NCI-H2107 treated with DMSO at 0.1 percent for 48 hours (cell line): ENCODE results near the gene NCEH1.

Experiments used
- DNase-seq: peaks from one replicate; lab custom pipeline; 2025; ENCODE audit not compliant: unreplicated experiment; lab: John Stamatoyannopoulos, UW

NCEH1 gene

DNA sequence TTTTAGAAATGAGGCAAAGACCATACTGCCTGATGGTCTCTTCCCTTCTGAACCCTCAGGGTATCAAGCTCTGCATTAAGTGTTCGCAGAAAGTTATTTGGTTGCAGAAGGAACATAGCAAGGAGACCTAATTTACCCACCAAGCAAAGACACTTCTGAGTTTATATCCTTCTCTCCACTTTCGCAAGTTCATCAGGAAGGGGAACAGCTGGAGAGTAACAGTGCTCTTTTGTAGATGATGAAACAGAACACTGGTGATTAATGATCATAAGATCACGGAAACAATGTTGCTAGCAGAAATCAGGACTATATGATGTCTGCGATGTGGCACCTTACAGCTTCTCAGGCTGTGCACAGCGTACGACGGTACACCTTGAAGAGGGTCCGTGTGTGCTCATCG lies 62.1 kb downstream of the NCEH1 start:
- no peak for DNase-seq

DNA sequence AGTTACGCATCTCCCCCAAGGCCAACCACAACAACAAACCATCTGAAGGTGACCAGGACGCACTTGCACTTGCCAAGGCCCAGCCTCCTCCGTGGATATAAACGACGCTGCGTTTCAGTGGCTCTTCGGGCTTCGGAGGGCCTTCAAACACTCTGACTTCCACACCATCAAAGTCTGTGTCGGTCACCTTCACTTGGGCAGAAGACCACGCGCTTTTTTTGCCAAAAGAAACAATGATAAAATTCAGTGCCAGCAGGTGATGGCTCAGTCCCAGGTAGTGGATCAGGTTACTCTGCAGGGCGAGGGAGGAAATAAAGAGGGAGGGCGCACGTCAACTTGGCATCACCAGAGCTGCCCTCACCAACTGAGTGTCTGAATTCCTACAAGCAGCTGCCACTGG lies 63.0 kb downstream of the NCEH1 start:
- DNase-seq = peak; percentile 93

DNA sequence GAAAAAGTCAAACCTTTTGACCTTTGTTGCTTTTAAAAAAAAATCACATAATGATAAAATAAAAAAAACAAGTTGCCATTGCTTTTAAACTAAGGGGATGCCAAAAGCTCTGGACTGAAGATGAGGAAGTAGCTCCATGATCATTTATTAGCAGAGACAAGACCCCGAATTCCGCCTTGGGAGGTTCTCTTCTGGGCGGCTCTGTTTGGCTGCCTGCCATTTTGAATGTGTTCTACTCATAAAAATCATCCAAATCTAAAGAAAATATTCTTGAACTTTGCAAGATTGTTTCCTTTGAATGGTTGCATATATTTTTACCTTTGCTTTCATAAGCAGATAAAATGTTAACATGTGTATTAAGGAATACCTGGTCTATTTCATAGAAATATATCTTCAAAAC lies 63.8 kb downstream of the NCEH1 start:
- DNase-seq = no peak

DNA sequence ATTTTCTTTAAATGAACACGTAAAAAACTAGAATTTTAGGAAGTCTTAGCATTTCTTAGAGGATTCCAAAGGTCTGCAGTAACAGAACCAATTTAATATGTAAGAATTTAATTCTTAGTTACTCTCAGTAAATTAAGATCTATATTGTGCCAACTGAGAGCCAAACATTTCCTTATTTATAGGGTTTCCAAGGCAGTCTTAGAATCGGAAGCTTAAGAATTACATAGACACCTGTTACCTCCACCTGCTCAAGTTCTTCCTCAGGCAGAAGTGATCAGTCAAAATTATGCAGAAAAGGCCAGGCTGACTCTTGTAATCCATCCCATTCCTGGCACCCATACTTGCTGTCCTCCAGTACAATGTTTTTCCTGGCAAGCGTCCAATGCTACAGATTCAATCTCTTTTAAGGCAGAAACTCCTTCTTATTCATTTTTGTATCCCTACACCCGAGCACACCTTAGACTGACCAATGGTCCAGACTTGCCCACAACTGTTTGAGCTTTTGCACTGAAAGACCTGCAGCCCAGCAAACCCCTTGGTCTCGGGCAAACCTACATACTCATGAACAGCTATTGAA lies 64.3 kb downstream of the NCEH1 start:
- DNase-seq = peak; percentile 11

DNA sequence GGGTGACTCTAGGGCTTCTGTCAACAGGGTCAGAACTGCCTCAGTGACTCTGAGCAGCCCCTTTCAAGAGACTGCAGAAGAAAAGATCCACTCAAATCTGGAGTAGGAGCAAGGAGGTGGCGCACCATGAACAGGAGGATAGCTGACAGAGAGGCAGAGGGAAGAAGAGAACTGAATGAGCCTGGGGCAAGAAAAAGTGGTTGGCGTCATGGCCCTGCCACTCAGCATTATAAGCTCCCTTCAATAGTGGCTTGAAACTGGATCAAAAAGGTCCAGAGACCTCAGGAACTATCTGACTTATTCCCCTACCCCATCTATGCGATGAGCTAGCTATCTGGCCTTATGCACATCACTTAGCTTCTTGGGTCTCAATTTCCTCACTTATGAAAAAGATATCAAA lies 66.6 kb downstream of the NCEH1 start:
- DNase-seq = no peak

DNA sequence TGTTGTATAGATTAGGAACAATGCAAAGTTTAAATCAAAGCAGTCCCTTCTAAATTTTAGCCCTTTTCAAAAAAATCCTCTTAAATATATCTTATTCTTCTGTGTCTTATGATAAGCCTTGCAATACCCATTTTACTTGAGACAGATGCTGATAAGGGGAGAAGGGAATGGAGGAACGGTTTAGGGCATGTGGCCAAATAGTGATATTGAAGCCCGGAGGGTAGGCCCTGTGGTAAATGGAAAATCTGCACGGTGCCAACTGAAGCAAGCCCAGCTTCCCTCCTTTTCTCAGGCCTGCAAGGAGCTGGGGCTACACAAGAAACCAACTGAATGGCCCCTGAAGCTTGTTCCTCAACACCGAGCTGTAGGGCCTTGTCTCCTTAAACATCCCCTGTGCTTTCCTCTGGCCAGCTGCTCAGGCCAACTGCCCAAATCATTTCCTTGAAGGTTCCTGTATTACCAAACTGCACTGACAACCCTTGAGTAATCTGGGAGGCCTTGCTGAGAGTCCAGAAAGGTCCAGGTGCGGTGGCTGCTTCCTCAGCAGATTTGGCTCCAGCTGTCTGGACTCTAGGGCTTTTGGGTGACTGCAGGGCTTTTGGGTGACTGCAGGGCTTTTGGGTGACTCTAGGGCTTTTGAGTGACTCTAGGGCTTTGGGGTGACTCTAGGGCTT lies 67.2 kb downstream of the NCEH1 start:
- DNase-seq = no peak

DNA sequence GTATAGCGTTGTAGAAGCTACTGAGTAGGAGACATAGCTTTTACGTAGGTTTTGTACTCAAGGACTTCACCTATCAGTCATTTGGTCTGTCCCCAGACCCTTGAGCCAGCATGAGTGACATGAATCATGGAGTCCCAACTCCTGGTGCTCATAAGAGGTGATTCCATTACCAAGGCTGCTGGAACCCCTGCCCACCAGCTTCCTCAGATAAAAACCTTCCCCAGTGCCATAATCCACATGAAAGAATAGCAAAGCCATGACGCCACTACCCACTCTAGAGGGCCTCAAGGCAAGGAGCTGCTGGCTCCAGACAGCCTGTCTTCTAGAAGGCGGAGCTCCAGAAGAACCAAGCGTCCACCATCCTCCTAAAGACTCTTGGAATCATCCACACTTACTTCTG lies 69.6 kb downstream of the NCEH1 start:
- no peak for DNase-seq

DNA sequence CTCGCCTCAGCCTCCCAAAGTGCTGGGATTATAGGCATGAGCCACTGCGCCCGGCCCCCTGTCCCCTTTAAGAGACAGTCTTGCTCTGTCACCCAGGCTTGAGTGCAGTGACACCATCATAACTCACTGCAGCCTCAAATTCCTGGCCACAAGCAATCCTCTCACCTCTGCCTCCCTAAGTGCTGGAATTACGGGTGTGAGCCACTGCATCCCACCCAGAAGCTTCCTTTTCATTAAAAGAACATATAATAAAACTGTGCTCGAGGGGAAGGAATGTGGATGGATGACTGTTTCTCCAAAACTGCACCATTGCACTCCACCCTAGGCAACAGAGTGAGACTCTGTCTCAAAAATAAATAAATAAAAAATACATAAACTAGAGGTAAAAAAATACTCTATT lies 70.1 kb downstream of the NCEH1 start:
- DNase-seq = no peak

DNA sequence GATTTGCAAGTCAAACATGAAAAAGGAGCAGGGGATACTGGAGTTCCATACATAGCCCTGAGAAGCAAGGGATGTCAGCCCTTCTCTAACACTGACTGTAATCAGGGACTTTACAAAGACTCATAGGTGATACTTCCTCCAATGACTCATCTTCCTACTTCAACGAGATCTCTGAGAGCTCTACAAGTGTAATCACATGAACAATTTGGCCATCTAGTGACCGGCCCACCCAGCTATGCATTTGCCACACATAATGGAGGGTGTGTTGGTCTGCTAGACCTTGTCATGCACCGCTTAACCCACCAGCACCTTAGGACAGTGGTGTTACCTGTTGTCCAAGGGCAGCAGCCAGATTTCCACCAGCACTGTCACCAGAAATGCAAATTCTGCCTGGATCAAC lies 75.3 kb downstream of the NCEH1 start:
- DNase-seq = no peak

DNA sequence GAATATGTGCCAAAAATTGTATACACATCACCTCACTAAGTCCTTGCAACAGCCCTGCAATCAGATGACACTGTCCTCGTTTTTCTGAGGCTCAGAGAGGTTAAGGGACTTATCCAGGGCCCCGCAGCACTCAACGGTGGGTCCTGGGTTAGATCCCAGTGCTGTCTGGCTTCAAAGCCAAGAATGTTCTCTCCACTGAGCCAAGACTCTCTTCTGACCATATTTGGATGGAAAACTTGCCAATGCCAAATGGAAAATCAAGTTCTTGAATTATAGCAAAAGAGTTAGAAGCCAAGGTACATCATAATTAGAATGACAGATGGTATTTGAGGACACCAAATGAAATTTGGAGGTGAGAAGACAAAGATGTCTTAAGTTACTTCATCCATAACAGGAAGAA lies 75.9 kb downstream of the NCEH1 start:
- DNase-seq = no peak

DNA sequence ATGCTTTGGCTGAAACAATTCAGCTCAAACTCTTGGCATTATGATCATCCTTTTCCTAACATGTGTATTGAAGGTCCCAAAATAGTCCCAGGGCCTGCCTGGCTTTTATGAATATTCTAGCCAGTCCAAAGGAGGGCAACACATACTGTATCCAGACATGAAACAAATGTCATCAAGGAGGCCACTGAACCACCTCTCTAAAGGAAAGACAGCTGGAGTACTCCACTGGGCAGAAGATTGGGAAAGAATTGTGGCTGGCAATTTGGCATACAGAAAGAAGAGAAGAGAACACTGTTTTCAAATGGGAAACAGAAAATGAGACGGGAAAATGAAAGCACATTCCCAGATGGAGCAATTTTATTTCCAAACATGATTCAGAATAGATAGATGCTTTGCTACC lies 80.6 kb downstream of the NCEH1 start:
- no peak for DNase-seq

DNA sequence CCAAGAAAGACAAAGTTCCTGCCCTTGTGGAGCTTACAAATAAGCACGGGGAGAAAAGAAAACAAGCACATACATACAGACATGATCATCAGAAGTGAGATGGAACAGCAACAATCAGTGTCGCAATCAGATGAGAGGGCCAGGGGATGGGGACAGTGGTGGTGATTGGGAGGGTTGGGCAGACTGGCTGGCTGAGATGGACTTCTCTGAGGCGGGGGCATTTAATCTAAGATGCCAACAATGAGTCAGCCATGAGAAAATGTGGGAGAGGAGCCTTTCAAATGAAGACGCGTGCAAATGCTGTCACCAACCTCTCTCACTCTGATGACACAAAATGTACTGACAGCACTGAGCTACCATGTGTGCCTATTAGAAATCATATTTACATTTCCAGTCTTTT lies 81.4 kb downstream of the NCEH1 start:
- no peak for DNase-seq

DNA sequence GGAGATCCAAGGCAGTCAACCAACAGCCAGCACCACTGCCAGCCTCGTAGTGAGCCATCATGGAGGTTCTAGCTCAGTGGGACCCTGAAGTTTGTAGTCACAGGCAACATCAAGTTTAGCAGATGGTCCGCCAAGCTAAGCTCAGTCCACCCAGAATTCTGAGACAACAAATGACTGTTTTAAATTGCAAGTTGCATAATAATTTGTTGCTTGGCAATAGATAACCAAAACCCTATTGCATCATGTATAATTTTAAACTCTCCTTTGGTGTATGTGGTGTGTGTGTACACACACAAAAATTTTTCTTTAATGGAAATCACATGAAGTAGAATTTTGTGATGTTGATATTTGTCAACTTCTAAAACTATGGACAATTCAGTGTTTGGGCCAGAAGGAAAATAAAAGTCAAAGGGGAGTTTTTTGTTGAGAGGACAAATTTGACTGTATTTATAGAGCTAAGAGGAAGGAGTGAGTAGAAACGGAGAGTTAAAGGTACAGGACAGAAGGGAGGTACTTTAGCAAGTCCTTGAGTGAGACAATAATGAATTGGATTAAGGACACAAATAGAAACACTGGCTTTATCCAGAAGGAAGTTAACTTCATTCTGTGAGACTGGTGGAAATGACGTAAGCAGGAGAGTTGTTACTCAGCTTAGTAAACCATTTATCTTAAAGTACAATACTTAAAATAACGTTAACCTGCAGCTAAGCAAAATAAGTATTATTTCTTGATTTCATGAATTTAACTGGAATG lies 83.6 kb downstream of the NCEH1 start:
- DNase-seq = no peak

DNA sequence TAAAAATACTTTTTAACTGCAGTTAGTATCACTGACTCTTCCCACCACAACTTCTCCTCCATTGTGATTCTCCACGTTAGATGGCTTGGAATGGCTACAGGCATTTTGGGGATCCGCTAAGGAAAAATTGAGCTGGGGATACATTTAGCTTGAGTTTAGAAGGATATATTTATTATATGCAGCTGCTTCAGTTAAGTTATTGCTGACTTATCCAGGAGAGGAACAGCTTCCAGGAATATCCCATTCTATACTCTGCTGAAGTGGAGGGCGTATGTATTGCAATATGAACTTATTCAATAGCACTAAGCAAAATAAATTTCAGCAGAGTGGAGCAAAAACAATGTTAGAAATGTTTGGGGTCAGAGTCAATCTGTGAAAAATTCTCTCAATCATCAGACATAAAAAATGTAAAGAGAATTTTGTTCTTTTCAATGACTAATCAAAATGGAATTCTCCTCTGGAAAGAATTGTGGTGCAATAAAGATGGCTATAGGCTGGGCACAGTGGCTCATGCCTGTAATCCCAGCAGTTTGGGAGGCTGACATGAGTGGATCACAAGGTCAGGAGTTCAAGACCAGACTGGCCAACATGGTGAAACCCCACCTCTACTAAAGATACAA lies 84.7 kb downstream of the NCEH1 start:
- no peak for DNase-seq

DNA sequence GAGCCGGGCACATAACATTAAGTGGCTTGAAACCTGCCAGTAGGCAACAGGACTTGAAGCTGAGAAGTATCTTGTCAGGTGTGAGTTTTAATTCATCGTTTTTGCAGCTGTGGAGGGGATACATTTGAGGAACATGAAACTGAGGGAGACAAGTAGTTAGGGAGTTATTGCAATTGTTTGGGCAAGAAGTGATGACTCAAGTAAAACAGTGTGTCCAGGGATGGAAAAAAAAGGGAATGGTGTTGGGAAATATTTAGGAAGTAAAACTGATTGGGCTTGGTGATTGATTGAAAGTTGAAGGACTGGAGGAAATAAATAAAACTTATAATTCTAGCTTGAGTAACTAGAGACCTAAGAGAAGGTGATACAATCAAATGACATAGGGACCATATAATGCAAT lies 85.5 kb downstream of the NCEH1 start:
- DNase-seq = no peak

DNA sequence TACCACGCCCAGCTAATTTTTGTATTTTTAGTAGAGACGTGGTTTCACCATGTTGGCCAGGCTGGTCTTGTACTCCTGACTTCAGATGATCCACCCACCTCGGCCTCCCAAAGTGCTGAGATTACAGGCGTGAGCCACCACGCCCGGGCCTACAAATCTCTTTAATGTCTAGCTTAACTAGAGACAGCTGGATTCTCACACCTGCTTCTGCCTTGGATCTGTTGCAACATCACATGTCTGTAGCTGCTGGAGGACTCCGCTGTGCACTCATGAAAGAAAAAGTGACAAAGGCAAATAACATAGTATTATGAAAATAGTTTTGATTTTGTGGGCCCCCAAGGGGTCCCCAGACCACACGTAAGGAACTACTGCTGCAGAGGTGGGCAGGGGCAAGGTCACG lies 85.9 kb downstream of the NCEH1 start:
- DNase-seq = no peak

DNA sequence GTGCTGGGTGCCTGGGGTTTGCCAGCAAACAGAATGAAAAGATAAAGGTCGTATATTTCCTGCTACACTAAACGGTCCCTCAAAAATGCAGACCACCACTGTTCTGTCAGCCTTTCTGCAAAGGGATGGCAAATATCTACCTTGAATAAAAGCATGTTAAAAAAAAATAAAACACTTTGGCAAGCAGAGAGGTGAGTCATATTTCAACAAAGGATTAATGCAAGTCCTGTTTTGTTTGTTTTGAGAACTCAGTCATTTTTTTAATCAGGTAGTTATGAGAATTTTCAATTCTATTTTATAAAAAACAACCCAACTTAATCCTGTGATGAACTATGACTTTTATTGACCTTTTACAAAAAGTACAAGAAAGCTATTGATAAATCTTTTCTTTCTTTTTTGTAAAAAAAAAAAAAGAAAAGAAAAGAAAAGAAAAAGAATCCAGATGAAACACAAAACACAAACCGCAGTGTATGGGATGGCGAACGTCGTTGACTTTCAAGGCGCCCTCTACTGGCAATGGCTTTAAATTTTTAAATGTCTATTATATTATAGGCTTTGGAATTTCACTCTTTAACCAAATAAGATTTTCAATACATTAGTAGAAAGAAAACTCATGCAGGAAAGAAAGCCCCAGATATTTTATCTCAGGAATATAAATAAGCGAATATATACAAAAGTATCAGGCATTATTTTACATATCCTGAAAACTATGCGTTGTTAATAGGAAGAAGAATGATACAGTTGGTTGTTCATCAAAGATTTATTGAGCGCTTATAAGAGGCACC lies 87.8 kb downstream of the NCEH1 start:
- DNase-seq = peak; percentile 71

DNA sequence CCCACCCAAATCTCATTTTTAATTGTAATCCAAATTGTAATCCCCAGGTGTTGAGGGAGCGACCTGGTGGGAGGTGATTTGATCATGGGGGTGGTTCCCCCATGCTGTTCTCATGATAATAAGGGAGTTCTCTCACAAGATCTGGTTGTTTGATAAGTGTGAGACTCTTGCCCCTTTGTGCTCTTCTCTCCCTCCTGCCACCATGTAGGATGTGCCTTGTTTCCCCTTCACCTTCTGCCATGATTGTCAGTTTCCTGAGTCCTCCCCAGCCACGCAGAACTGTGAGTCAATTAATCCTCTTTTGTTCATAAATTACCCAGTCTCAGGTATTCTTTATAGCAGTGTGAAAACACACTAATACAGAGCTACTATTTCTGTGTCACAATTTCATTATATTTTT lies 88.7 kb downstream of the NCEH1 start:
- no peak for DNase-seq

DNA sequence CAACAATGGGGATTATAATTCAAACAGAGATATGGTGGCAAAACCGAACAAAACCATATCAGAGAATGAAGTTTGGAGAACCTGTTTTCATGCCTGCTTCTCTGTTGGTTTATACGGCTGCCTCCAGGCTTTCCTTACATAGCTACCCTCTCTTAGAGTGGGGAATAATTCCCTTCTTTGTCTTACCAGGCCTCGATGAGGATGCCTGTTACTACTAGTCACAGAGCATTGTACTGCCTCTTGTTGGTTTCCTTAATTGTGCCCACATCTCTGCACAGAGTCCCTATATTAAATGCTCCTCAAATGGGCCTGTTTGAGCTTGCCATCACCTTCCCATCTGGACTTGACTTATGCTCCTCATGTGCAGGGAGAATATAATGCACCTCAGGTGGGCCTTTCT lies 92.9 kb downstream of the NCEH1 start:
- no peak for DNase-seq

DNA sequence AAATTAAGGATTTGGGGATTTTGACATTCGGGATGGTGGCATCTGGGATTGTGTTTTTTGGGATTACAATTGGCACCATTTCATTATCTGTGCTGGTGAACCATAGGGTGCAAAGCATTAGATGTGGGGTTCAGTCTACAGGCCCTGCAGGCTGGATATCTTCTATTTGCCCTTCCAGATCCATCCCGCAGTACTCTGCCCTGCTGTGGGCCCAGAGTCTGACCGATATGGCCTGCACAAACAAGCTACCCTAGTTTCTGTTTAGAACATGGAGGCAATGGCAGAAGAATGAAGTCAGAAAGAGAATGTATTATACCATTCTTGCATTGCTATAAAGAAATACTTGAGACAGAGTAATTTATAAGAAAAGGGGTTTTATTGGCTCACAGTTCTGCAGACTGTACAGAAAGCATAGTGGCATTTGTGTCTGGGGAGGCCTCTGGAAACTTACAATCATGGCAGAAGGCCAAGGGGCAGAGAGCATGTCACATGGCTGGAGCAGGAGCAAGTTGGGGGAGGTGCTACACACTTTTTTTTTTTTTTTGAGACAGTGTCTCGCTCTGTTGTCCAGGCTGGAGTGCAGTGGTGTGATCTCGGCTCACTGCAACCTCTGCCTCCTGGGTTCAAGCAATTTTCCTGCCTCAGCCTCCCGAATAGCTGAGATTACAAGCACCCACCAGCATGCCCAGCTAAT lies 93.7 kb downstream of the NCEH1 start:
- DNase-seq = no peak

DNA sequence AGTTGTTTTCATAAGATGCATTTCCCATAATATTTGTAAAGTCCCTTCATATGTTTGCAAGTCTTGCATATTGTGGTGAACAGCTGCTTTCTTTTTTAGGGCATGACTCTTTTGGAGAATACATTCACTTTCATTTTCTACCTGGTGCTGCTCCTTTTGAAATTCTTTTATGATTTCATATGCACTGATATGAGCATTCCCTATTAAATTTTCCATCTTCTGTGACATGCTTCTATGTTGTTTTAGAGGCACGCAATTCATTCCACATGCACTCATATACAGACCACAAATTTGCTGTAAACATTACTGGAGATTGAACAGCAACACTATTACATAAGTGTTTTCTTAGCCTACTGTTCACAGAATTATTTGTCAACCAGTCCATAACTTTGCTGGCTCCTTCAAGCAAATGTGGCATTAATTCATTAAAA lies 94.8 kb downstream of the NCEH1 start:
- DNase-seq = no peak
